Smooth muscle cell (in vitro differentiated cells): ENCODE results near the gene RBM8A. TPM values are rescaled to one million over a fixed set of nuclear protein-coding genes. Genes with fewer than 3 reads are reported as not detected.

ENCODE experiments used
- DNase-seq: peaks from one replicate; lab custom pipeline; 2025; ENCODE audit not compliant: unreplicated experiment; lab: John Stamatoyannopoulos, UW
- H2AFZ ChIP-seq: fragments of 200-600 bp; sonication (generic); 2 replicates; pipeline ENCODE4 v1.6.0; 2016; ENCODE audit warnings: antibody characterized with exemption, low read depth, mild to moderate bottlenecking
- H3F3A ChIP-seq: fragments of 200-600 bp; sonication (generic); 2 replicates; pipeline ENCODE4 v1.6.0; 2017; ENCODE audit warnings: antibody characterized with exemption, low read depth
- H3K27ac ChIP-seq: fragments of 200-600 bp; sonication (generic); 2 replicates; pipeline ENCODE4 v1.5.1; 2016; ENCODE audit warnings: low read depth, mild to moderate bottlenecking
- H3K27me3 ChIP-seq: fragments of 200-600 bp; sonication (generic); 2 replicates; pipeline ENCODE4 v1.6.1; 2016; ENCODE audit warnings: low read depth, mild to moderate bottlenecking
- H3K36me3 ChIP-seq: fragments of 200-600 bp; sonication (generic); 2 replicates; pipeline ENCODE4 v1.5.1; 2016; ENCODE audit warnings: low read depth
- H3K4me1 ChIP-seq: fragments of 200-600 bp; sonication (generic); 2 replicates; pipeline ENCODE4 v1.5.1; 2016; ENCODE audit warnings: low read depth
- H3K4me2 ChIP-seq: fragments of 200-600 bp; sonication (generic); 2 replicates; pipeline ENCODE4 v1.6.0; 2016; ENCODE audit warnings: mild to moderate bottlenecking
- H3K4me3 ChIP-seq: fragments of 200-600 bp; sonication (generic); 2 replicates; pipeline ENCODE4 v1.5.1; 2016; ENCODE audit warnings: mild to moderate bottlenecking
- H3K79me2 ChIP-seq: fragments of 200-600 bp; sonication (generic); 2 replicates; pipeline ENCODE4 v1.6.0; 2016; ENCODE audit warnings: low read depth, mild to moderate bottlenecking
- H3K9ac ChIP-seq: fragments of 200-600 bp; sonication (generic); 2 replicates; pipeline ENCODE4 v1.6.0; 2016; ENCODE audit warnings: low read depth
- H3K9me3 ChIP-seq: fragments of 200-600 bp; sonication (generic); replicated peaks from 2 replicates; pipeline ENCODE4 v1.5.1; 2016; ENCODE audit warnings: low read depth
- H4K20me1 ChIP-seq: fragments of 200-600 bp; sonication (generic); 2 replicates; pipeline ENCODE4 v1.6.0; 2016; ENCODE audit warnings: low read depth
- WGBS: methylation state at CpG from one replicate; pipeline ENCODE4 v1.1.7; 2016; ENCODE audit warnings: low lambda C conversion rate; 5-methylcytosine and 5-hydroxymethylcytosine counted together
- polyA plus RNA-seq: library from polyadenylated mRNA; unstranded; fragments of >200 nt; fragmentation: Nextera tagmentation; extraction: Ambion mirVana; gene quantifications from 2 replicates; pipeline ENCODE4 v1.2.1, GENCODE V29; 2016
- total RNA-seq: library from RNA; depleted of rRNA; stranded (reverse); fragments of >200 nt; gene quantifications from 2 replicates; pipeline ENCODE4 v1.2.3, GENCODE V29; 2014
- TF ChIP-seq, protein P1 (sequence below): fragments of 200-600 bp; sonication (generic); IDR thresholded peaks from 2 replicates; pipeline ENCODE4 v1.5.1; 2017; ENCODE audit warnings: borderline replicate concordance, mild to moderate bottlenecking, antibody characterized with exemption; ENCODE audit not compliant: insufficient read depth, poor library complexity, severe bottlenecking

RBM8A gene
- total and polyA plus RNA-seq, 2 experiments from 2014 or later: 143 to 195 TPM

DNA sequence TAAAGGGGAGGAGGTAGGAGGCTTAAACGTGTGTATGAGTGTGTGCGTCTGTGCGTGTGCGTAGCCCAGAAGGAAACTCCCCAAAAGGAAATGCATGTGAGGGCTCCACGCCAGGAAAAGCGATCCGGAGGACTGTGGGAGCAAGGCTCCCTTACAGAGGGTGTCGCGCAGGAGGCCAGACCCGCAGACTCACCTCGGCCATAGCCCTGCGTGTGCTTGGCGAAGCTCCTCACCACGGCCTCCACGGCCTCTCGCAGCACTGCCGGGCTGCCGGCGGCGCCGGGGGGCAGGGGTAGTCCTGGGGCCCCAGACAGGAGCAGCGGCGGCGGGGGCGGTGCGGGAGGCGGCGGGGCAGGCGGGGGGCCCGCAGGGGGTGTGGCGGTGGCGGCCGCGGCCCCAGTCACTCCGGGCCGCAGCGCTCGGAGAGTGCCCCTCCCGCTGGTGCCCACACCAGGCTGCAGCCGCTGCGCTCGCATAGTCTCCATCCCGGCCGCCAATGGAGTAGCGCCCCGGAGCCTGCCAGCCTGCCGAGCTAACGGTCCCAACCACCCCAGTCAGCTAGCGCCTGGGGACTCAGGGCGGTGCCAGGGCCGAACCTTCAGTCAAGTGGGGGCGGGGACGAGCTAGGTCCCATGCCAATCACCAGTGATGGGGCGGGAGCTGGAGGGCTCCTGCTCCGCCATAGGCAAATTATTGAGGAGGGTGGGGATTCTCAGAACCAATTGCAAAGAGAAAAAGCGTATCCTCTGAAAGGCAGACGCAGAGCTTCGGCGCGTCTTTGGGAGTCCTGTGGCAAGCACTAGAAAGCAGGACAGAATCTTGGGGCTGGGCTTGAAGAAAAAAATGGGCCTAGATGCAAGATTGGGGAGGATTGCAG, 30.4 kb upstream of the RBM8A start, which contains the start of gene LIX1L:
LIX1L (minus strand) TSS at position 575 of the 877 bp plus-strand sequence; CDS start at position 485, 90 bp downstream.
- Histone ChIP-seq H3K9me3 (no peaks in the 10 kb centered on the region), H3K36me3 (no peaks in the 10 kb centered on the region), H3K79me2 (peaks cover 45% of the 10 kb centered on the region), H3K4me1 (peaks cover 24% of the 10 kb centered on the region), H4K20me1 (peaks cover 22% of the 10 kb centered on the region), H3K9ac (peak within 1 kb of the TSS; percentile 76), H3K27me3 (no peaks in the 10 kb centered on the region), H3K4me3 (peak within 1 kb of the TSS; percentile 74), H3F3A (no peaks in the 10 kb centered on the region), H3K4me2 (peak within 1 kb of the TSS; percentile 90), H3K27ac (peak within 1 kb of the TSS; percentile 80), H2AFZ (peak within 1 kb of the TSS; percentile 28)
- peak; percentile 95 for DNase-seq
- TF ChIP-seq, protein P1, sequence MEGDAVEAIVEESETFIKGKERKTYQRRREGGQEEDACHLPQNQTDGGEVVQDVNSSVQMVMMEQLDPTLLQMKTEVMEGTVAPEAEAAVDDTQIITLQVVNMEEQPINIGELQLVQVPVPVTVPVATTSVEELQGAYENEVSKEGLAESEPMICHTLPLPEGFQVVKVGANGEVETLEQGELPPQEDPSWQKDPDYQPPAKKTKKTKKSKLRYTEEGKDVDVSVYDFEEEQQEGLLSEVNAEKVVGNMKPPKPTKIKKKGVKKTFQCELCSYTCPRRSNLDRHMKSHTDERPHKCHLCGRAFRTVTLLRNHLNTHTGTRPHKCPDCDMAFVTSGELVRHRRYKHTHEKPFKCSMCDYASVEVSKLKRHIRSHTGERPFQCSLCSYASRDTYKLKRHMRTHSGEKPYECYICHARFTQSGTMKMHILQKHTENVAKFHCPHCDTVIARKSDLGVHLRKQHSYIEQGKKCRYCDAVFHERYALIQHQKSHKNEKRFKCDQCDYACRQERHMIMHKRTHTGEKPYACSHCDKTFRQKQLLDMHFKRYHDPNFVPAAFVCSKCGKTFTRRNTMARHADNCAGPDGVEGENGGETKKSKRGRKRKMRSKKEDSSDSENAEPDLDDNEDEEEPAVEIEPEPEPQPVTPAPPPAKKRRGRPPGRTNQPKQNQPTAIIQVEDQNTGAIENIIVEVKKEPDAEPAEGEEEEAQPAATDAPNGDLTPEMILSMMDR: no peak
- under 1% methylated on average over 34 of the region's 60 CpGs for WGBS

DNA sequence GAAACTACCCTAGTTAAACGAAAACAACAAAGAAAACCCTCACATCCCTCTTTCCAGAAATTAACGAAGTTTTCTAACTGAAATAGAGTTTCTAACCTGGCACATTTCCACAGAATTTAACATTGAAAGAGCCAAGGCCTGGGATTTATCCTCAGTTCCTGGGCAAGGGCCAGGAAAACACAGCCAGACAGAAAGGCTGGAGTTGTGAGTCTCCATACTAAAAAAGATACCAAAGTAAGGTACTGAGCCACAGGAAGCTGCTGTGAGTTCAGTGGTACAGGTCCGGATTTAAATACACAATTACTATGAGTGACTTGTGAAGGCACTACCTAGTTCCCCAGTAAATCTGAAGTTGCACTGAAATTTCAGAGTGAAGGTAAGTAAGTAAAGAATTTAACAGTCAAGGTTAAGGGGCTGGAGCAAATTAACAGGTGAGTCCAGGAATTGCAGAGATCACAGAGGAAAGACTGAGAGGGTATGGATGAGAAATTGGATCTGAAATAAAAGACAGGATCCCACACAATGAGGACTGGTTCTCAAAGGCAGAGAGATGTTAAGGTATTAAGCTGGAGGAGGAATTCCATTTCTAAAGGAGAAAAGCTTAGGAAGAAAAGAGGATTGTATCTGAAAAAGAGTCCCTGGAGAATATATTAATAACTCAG, 29.6 kb upstream of the RBM8A start:
- TF ChIP-seq, protein P1: no peak
- Histone ChIP-seq H4K20me1 (peaks cover 27% of the 10 kb centered on the region), H3K27ac (peak overlapping the region; percentile 80), H3K4me1 (peaks cover 19% of the 10 kb centered on the region), H3K4me3 (peak overlapping the region; percentile 74), H3K27me3 (no peaks in the 10 kb centered on the region), H3K9me3 (no peaks in the 10 kb centered on the region), H3K36me3 (no peaks in the 10 kb centered on the region), H3K9ac (peak overlapping the region; percentile 76), H2AFZ (peak overlapping the region; percentile 28), H3F3A (no peaks in the 10 kb centered on the region), H3K4me2 (peak overlapping the region; percentile 90), H3K79me2 (peaks cover 53% of the 10 kb centered on the region)
- 53% methylated on average over 3 of the region's 3 CpGs for WGBS
- no peak for DNase-seq

DNA sequence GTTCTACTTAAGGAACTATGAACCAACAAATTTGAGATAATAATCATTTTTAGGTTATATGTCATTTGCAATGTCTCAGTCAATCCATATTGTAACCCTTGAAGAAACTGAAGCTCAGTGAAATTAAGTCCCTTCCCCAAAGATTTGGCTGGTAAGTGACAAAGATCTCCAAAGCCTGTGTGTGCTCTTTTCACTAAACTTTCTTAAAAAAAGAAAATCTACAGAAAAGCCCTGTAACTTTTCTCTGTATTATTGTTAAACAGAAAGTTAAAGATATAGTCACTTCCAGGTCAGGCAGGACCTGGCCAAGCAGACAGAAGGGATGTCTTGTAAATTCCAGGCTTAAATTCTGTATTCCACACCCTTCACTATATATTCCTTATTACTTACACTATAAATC, 29.1 kb upstream of the RBM8A start:
- Histone ChIP-seq H3K4me3 (peak overlapping the region; percentile 74), H3K4me1 (peaks cover 14% of the 10 kb centered on the region), H4K20me1 (peaks cover 33% of the 10 kb centered on the region), H3K27ac (peak overlapping the region; percentile 80), H2AFZ (peak overlapping the region; percentile 28), H3K36me3 (no peaks in the 10 kb centered on the region), H3K4me2 (peak overlapping the region; percentile 90), H3K9me3 (no peaks in the 10 kb centered on the region), H3K27me3 (no peaks in the 10 kb centered on the region), H3F3A (no peaks in the 10 kb centered on the region), H3K79me2 (peaks cover 58% of the 10 kb centered on the region), H3K9ac (peak overlapping the region; percentile 76)
- TF ChIP-seq, protein P1: no peak
- no peak for DNase-seq
